GM13977 (cell line): Measurements from ENCODE around the gene CBX8.
"Not testable (repeated sequence)": the region's sequence is repeated elsewhere in the genome, so short reads cannot be mapped to it uniquely, and the experiment has no call there.

Source experiments
- DNase-seq: peaks from one replicate; pipeline ENCODE4 v3.0.0; 2012; ENCODE audit warnings: low spot score
- CTCF ChIP-seq: IDR thresholded peaks from 2 replicates; pipeline ENCODE4 v1.5.1; 2012; ENCODE audit warnings: mild to moderate bottlenecking, control low read depth; ENCODE audit not compliant: insufficient read depth; ENCODE audit errors: extremely low read depth, missing control alignments
- in situ Hi-C: fragments of 300-500 bp; cut with MboI; formaldehyde crosslinking; loops from one replicate; pipeline ENCODE4 v1.12.0; 2022; ENCODE audit warnings: low sequenced_read_pairs, low pct_unique_long_range_greater_than_20kb, mixed read lengths, inconsistent platforms; ENCODE audit not compliant: unreplicated experiment

The CBX8 gene

GRCh38 chr17:79760197-79760906, 36.5 kb downstream of the CBX8 start:
- in situ Hi-C loops: no loop called here
- DNase-seq: no peak
- no peak for TF ChIP-seq CTCF

- no peak for TF ChIP-seq CTCF
- DNase-seq: no peak
- in situ Hi-C loops: no loop called here
These were observed 38.6 kb downstream of the CBX8 start for GRCh38 chr17:79758271-79758670.

- no peak for DNase-seq
- no peak for TF ChIP-seq CTCF
- in situ Hi-C loops: no loop called here
These were observed 39.6 kb downstream of the CBX8 start for GRCh38 chr17:79757140-79757745.

GRCh38 chr17:79755591-79755990, 41.3 kb downstream of the CBX8 start:
- no peak for DNase-seq
- in situ Hi-C loops: no loop called here
- no peak for TF ChIP-seq CTCF

- in situ Hi-C loops, DNase-seq: not testable (repeated sequence)
These were observed 42.0 kb downstream of the CBX8 start for GRCh38 chr17:79754903-79755302.

GRCh38 chr17:79754370-79754769, 42.5 kb downstream of the CBX8 start:
- no peak for TF ChIP-seq CTCF

GRCh38 chr17:79752175-79752574, 44.7 kb downstream of the CBX8 start:
- DNase-seq: no peak
- in situ Hi-C loops: no loop called here
- no peak for TF ChIP-seq CTCF

More at GRCh38 chr17:79754370-79754769, 42.5 kb downstream of the CBX8 start:
- no peak for DNase-seq
- in situ Hi-C loops: no loop called here
